Astrocyte (in vitro differentiated cells and primary cell): Measurements from ENCODE around the gene POLDIP3.

Source experiments
- EZH2 ChIP-seq: IDR thresholded peaks from 2 replicates; pipeline ENCODE4 v1.6.1; 2012; ENCODE audit warnings: mild to moderate bottlenecking, low read length, inconsistent platforms; ENCODE audit not compliant: insufficient read depth
- TF ChIP-seq, protein P1 (sequence below): IDR thresholded peaks from 2 replicates; pipeline ENCODE4 v1.5.1; 2011; ENCODE audit warnings: low read depth, mild to moderate bottlenecking, inconsistent platforms, low read length, moderate library complexity; ENCODE audit not compliant: insufficient read depth

DNA sequence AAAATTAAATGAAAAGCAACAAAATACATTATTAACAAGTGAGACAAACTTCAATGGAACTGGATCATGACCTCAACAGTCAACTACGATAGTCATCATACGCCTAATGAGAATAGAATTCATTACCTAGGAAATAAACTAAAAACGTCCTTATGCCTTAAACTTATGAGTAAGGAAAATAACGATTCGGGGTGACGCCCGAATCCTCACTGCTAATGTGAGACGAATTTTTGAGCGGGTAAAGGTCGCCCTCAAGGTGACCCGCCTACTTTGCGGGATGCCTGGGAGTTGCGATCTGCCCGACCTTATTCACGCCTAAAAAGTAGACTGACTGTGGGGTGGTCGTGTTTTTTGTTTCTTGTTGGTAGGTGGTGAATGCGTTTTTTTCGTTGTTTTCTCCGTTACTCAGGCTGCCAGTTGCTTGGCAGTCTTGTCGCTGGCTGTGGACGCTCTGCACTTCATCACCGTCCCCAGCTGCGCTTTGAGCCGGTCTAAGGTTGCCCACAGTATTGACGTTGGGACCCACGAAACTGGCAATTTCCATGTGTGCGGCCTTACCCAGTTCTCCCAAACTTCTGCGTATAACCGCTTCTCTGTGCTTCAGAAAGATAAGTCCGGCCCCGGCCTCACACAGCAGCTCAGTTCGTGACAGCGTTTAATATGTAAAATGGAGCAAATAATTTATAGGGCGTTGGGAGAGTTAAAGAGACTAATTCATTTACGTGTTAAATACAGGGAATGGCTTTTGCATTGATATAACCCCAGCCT is 593 bp upstream of the POLDIP3 start:
- TF ChIP-seq, protein P1, sequence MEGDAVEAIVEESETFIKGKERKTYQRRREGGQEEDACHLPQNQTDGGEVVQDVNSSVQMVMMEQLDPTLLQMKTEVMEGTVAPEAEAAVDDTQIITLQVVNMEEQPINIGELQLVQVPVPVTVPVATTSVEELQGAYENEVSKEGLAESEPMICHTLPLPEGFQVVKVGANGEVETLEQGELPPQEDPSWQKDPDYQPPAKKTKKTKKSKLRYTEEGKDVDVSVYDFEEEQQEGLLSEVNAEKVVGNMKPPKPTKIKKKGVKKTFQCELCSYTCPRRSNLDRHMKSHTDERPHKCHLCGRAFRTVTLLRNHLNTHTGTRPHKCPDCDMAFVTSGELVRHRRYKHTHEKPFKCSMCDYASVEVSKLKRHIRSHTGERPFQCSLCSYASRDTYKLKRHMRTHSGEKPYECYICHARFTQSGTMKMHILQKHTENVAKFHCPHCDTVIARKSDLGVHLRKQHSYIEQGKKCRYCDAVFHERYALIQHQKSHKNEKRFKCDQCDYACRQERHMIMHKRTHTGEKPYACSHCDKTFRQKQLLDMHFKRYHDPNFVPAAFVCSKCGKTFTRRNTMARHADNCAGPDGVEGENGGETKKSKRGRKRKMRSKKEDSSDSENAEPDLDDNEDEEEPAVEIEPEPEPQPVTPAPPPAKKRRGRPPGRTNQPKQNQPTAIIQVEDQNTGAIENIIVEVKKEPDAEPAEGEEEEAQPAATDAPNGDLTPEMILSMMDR: no peak
- TF ChIP-seq EZH2: no peak
